GM18502 (cell line): ENCODE measurements around the gene IL7R.

Source experiments
- ATAC-seq: cut with Tn5 transposase; IDR thresholded peaks from one replicate; pipeline ENCODE4 v1.9.1; 2021; ENCODE audit warnings: mild to moderate bottlenecking; ENCODE audit not compliant: unreplicated experiment, poor library complexity

The IL7R gene

GRCh38 chr5:35900972-35901695 lies 44.4 kb downstream of the IL7R start:
- no peak for ATAC-seq

GRCh38 chr5:35902046-35902672 lies 45.5 kb downstream of the IL7R start:
- ATAC-seq: peak; percentile 70

- ATAC-seq: no peak
Observed at GRCh38 chr5:35903631-35904203, 47.0 kb downstream of the IL7R start.

- ATAC-seq: peak; percentile 74
Observed at GRCh38 chr5:35904443-35905132, 47.9 kb downstream of the IL7R start.

- ATAC-seq: no peak
Observed at GRCh38 chr5:35908228-35908627, 51.5 kb downstream of the IL7R start.

GRCh38 chr5:35908814-35909213 lies 52.1 kb downstream of the IL7R start:
- no peak for ATAC-seq

GRCh38 chr5:35919191-35919590 lies 62.5 kb downstream of the IL7R start:
- ATAC-seq: no peak

GRCh38 chr5:35920890-35921289 lies 64.2 kb downstream of the IL7R start:
- no peak for ATAC-seq

- ATAC-seq: no peak
Observed at GRCh38 chr5:35921930-35922329, 65.2 kb downstream of the IL7R start.

GRCh38 chr5:35922468-35922867 lies 65.8 kb downstream of the IL7R start:
- ATAC-seq: no peak

- ATAC-seq: no peak
Observed at GRCh38 chr5:35924122-35924949, 67.6 kb downstream of the IL7R start.

GRCh38 chr5:35924950-35925722 lies 68.4 kb downstream of the IL7R start:
- peak; percentile 87 for ATAC-seq

- ATAC-seq: peak; percentile 64
Observed at GRCh38 chr5:35926389-35927051, 69.8 kb downstream of the IL7R start.
